GM12892 (cell line): ENCODE measurements around the gene GALNT11.

Experiments used
- POLR2A ChIP-seq: IDR thresholded peaks from 2 replicates; pipeline ENCODE4 v1.6.1; 2011; ENCODE audit warnings: low read depth, low read length, control low read depth
- POLR2AphosphoS5 ChIP-seq: IDR thresholded peaks from 2 replicates; pipeline ENCODE4 v1.6.1; 2011; ENCODE audit warnings: low read depth, low read length, control low read depth
- TAF1 ChIP-seq: IDR thresholded peaks from 2 replicates; pipeline ENCODE4 v1.6.1; 2011; ENCODE audit warnings: low read depth, mild to moderate bottlenecking, control low read depth, low read length, borderline replicate concordance

DNA sequence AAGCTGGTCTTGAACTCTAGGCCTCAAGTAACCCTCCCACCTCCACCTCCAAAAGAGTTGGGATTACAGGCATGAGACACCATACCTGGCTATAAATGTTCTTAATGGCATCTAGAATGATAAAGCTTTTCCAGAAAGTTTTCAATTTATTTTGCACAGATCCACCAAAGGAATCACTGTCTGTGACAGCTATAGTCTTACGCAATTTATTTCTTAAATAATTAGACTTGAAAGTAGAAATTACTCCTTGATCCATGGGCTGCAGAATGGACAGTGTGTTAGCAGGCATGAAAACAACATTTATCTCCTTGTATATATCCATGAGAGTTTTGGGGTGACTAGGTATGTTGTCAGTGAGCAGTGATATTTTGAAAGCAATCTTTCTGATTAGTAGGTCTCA is 33.8 kb downstream of the GALNT11 start:
- no peak for TF ChIP-seq TAF1
- TF ChIP-seq POLR2AphosphoS5: no peak
- TF ChIP-seq POLR2A: no peak
